Measurements from ENCODE around the gene SIPA1L3.

DNA sequence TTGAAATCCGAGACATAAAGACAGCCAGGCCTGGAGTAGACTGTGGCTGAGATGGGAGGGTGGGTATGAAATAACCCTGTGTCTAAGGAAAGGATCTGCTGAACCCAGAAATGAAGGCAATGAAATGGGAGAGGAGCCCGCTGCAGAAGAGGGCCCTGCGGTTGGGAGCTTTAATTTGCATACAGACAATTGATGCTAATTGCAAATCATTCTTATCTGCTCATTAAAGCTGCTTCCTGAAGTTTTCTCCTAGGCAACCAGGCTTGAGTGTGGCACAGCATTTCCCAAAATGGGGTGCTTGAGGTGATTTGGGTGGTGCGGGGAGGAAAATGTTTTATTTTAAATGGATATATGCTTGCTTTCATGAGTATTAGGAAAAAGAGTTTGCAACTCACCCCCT, 261.6 kb downstream of the SIPA1L3 start:
- TF ChIP-seq POLR2AphosphoS5 (IDR thresholded peaks at IDR 0.05), result no peak
- TF ChIP-seq, protein P1, sequence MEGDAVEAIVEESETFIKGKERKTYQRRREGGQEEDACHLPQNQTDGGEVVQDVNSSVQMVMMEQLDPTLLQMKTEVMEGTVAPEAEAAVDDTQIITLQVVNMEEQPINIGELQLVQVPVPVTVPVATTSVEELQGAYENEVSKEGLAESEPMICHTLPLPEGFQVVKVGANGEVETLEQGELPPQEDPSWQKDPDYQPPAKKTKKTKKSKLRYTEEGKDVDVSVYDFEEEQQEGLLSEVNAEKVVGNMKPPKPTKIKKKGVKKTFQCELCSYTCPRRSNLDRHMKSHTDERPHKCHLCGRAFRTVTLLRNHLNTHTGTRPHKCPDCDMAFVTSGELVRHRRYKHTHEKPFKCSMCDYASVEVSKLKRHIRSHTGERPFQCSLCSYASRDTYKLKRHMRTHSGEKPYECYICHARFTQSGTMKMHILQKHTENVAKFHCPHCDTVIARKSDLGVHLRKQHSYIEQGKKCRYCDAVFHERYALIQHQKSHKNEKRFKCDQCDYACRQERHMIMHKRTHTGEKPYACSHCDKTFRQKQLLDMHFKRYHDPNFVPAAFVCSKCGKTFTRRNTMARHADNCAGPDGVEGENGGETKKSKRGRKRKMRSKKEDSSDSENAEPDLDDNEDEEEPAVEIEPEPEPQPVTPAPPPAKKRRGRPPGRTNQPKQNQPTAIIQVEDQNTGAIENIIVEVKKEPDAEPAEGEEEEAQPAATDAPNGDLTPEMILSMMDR (IDR thresholded peaks at IDR 0.05), result no peak
